Endothelial cell of umbilical vein (primary cell): ENCODE data around the gene OR8B12. TPM values are rescaled to one million over a fixed set of nuclear protein-coding genes. Genes with fewer than 3 reads are reported as not detected.

Experiments
- BruUV-seq: library from RNA; stranded (reverse); fragments of 400-500 nt; replicated peaks from 2 replicates; lab custom pipeline; 2021; lab: Mats Ljungman, UMichigan
- CTCF ChIA-PET: fragments of 300-600, 350-600 bp; sonication (Branson Sonifier 250); formaldehyde crosslinking; loops from one replicate; lab custom pipeline; 2021; ENCODE audit warnings: antibody characterized with exemption, inconsistent platforms; lab: Charles Lee
- POLR2A ChIA-PET: fragments of 300-600, 350-600 bp; sonication (Branson Sonifier 250); formaldehyde crosslinking; loops from one replicate; lab custom pipeline; 2021; ENCODE audit warnings: antibody characterized with exemption, inconsistent platforms; lab: Charles Lee
- DNase-seq: peaks from one replicate; pipeline ENCODE4 v3.0.0-alpha.2; 2011; ENCODE audit warnings: low read depth, low spot score
- FAIRE-seq: peaks from 2 replicates; lab custom pipeline; 2011; peaks lifted over from hg19 to GRCh38; lab: Jason Lieb, UNC
- H2AFZ ChIP-seq: 2 replicates; pipeline ENCODE4 v1.6.0; 2012; ENCODE audit warnings: low read depth, low read length, control low read depth, inconsistent platforms
- H3K27ac ChIP-seq: 2 replicates; pipeline ENCODE4 v1.5.1; 2011; ENCODE audit warnings: low read depth, mild to moderate bottlenecking, control low read depth, low read length, moderate library complexity; ENCODE audit not compliant: insufficient read depth
- H3K27me3 ChIP-seq, 2 experiments: 2 replicates each; pipeline versions ENCODE4 v1.6.0 to v1.6.1; 2011; ENCODE audit warnings: low read length in 2 of 2, mixed read lengths in 1 of 2; ENCODE audit not compliant: control insufficient read depth in 2 of 2, insufficient read depth in 2 of 2
- H3K36me3 ChIP-seq, 2 experiments: 2 replicates in 1 of 2; 3 replicates in 1 of 2; pipeline ENCODE4 v1.5.1; 2011; ENCODE audit warnings: low read length in 2 of 2, mild to moderate bottlenecking in 1 of 2, moderate library complexity in 1 of 2; ENCODE audit not compliant: control insufficient read depth in 2 of 2, insufficient read depth in 2 of 2; ENCODE audit errors: extremely low read depth in 1 of 2
- H3K4me1 ChIP-seq: 3 replicates; pipeline ENCODE4 v1.5.1; 2011; ENCODE audit warnings: mild to moderate bottlenecking, low read length; ENCODE audit not compliant: control insufficient read depth, insufficient read depth; ENCODE audit errors: extremely low read depth
- H3K4me2 ChIP-seq: 2 replicates; pipeline ENCODE4 v1.6.1; 2011; ENCODE audit warnings: low read length, control low read depth, mixed read lengths; ENCODE audit not compliant: insufficient read depth
- H3K4me3 ChIP-seq, 3 experiments: fragments of 200-600 bp in 1 of 3; sonication (generic), shearing (Covaris generic) in 1 of 3; replicated peaks in 1 of 3; 2 replicates each; pipeline ENCODE4 v1.5.1; 2011 to 2016; ENCODE audit warnings: control low read depth in 3 of 3, low read length in 3 of 3, mild to moderate bottlenecking in 2 of 3, inconsistent platforms in 1 of 3, low read depth in 1 of 3, moderate library complexity in 1 of 3; ENCODE audit not compliant: insufficient read depth in 1 of 3
- H3K79me2 ChIP-seq: 2 replicates; pipeline ENCODE4 v1.6.0; 2012; ENCODE audit warnings: low read length, inconsistent platforms; ENCODE audit not compliant: control insufficient read depth, insufficient read depth
- H3K9ac ChIP-seq: replicated peaks from 2 replicates; pipeline ENCODE3; 2011; ENCODE audit warnings: low read length, control low read depth; ENCODE audit not compliant: insufficient read depth; ENCODE audit errors: extremely low read depth
- H3K9me1 ChIP-seq: replicated peaks from 3 replicates; pipeline ENCODE4 v1.6.0; 2011; ENCODE audit warnings: mild to moderate bottlenecking, low read length; ENCODE audit not compliant: control insufficient read depth, insufficient read depth; ENCODE audit errors: extremely low read depth
- H3K9me3 ChIP-seq: replicated peaks from 2 replicates; pipeline ENCODE4 v1.5.1; 2012; ENCODE audit warnings: low read length, inconsistent platforms; ENCODE audit not compliant: control insufficient read depth, insufficient read depth
- H4K20me1 ChIP-seq: replicated peaks from 2 replicates; pipeline ENCODE3; 2011; ENCODE audit warnings: mild to moderate bottlenecking, low read length; ENCODE audit not compliant: control insufficient read depth, insufficient read depth; ENCODE audit errors: extremely low read depth
- EZH2 ChIP-seq: IDR thresholded peaks from 2 replicates; pipeline ENCODE4 v1.6.1; 2012; ENCODE audit warnings: borderline replicate concordance, low read depth, mild to moderate bottlenecking, moderate library complexity, low read length, inconsistent platforms; ENCODE audit not compliant: severe bottlenecking
- FOS ChIP-seq: IDR thresholded peaks from 2 replicates; pipeline ENCODE4 v1.6.1; 2011; ENCODE audit warnings: mild to moderate bottlenecking, low read length, moderate library complexity, borderline replicate concordance; ENCODE audit not compliant: insufficient read depth
- GATA2 ChIP-seq: IDR thresholded peaks from 2 replicates; pipeline ENCODE4 v1.7.0; 2011; ENCODE audit warnings: low read depth, mild to moderate bottlenecking, moderate library complexity, mixed read lengths, low read length; ENCODE audit not compliant: insufficient read length, insufficient read depth
- JUN ChIP-seq: IDR thresholded peaks from 2 replicates; pipeline ENCODE4 v1.6.1; 2011; ENCODE audit warnings: borderline replicate concordance, low read depth; ENCODE audit not compliant: insufficient read length, insufficient read depth
- MYC ChIP-seq: IDR thresholded peaks from one replicate; pipeline ENCODE4 v1.6.1; 2011; ENCODE audit warnings: mild to moderate bottlenecking, low read depth, low read length
- POLR2A ChIP-seq: IDR thresholded peaks from 2 replicates; pipeline ENCODE4 v1.6.1; 2012; ENCODE audit warnings: low read depth, mild to moderate bottlenecking, control low read depth, low read length
- POLR2AphosphoS5 ChIP-seq: IDR thresholded peaks from 2 replicates; pipeline ENCODE4 v1.6.1; 2012; ENCODE audit warnings: low read depth, mild to moderate bottlenecking, control low read depth, low read length, moderate library complexity; ENCODE audit not compliant: insufficient read depth
- dilution Hi-C: fragments of 300-500 bp; cut with MboI; formaldehyde crosslinking; loops from one replicate; pipeline ENCODE4 v1.15.0; 2019; ENCODE audit warnings: low sequenced_read_pairs; ENCODE audit not compliant: extremely low pct_ligation_motif_present
- intact Hi-C: fragments of 100-400 bp; cut with micrococcal nuclease; formaldehyde crosslinking; loops from one replicate; pipeline ENCODE4 v1.10.0; 2022
- polyA plus RNA-seq, 4 experiments: library from polyadenylated mRNA; depleted of rRNA in 3 of 4; stranded (reverse) in 3 of 4; unstranded in 1 of 4; fragments of >200 nt; gene quantifications; 2 replicates each; pipeline versions ENCODE4 v1.2.1 to v1.2.3, GENCODE V29; 2011 to 2012; ENCODE audit warnings: missing spikeins in 1 of 4
- total RNA-seq: library from RNA; stranded (reverse); gene quantifications from 2 replicates; pipeline ENCODE4 v1.2.3, GENCODE V29; 2021
- TF ChIP-seq, protein P1 (sequence below): IDR thresholded peaks from 2 replicates; pipeline ENCODE4 v1.6.1; 2011; ENCODE audit not compliant: insufficient read depth, insufficient read length
- TF ChIP-seq, protein P2 (sequence below), 2 donors: IDR thresholded peaks; 1 replicate in 1 of 2; 2 replicates in 1 of 2; pipeline ENCODE4 v1.5.1; 2011; ENCODE audit warnings: low read length in 2 of 2, mild to moderate bottlenecking in 2 of 2, moderate library complexity in 2 of 2, control low read depth in 1 of 2, inconsistent platforms in 1 of 2, low read depth in 1 of 2; ENCODE audit not compliant: insufficient read depth in 1 of 2; ENCODE audit errors: extremely low read depth in 1 of 2

Gene OR8B12
- total and polyA plus RNA-seq, 2 donors (not counting 3 experiments of a cell fraction or from before 2014, with no cell fraction given), result not detected

DNA sequence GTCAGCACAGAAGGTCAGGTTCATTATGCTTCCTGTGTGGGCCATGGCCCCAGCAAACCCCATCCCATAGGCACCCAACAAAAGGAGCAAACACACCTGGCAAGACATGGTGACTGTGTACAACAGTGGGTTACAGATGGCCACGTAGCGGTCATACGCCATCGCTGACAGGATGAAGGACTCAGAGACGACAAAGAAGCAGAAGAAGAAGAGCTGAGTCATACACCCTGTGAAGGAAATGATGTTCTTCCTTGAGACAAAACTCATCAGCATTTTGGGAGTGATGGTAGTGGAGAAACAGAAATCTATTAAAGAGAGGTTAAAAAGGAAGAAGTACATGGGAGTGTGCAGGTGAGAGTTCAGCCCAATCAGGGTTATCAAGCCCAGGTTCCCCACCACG lies 309 bp downstream of the OR8B12 start:
- H3K79me2 ChIP-seq, result no peaks in the 10 kb centered on the region
- POLR2A ChIA-PET, result no interaction called here
- no peaks in the 10 kb centered on the region for H3K27me3 ChIP-seq
- H3K27ac ChIP-seq, result no peak overlapping the region
- TF ChIP-seq GATA2 (no peak), EZH2 (no peak), MYC (no peak), JUN (no peak), POLR2A (no peak), FOS (no peak), POLR2AphosphoS5 (no peak)
- TF ChIP-seq, protein P1, sequence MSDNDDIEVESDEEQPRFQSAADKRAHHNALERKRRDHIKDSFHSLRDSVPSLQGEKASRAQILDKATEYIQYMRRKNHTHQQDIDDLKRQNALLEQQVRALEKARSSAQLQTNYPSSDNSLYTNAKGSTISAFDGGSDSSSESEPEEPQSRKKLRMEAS, result no peak
- TF ChIP-seq, protein P2, sequence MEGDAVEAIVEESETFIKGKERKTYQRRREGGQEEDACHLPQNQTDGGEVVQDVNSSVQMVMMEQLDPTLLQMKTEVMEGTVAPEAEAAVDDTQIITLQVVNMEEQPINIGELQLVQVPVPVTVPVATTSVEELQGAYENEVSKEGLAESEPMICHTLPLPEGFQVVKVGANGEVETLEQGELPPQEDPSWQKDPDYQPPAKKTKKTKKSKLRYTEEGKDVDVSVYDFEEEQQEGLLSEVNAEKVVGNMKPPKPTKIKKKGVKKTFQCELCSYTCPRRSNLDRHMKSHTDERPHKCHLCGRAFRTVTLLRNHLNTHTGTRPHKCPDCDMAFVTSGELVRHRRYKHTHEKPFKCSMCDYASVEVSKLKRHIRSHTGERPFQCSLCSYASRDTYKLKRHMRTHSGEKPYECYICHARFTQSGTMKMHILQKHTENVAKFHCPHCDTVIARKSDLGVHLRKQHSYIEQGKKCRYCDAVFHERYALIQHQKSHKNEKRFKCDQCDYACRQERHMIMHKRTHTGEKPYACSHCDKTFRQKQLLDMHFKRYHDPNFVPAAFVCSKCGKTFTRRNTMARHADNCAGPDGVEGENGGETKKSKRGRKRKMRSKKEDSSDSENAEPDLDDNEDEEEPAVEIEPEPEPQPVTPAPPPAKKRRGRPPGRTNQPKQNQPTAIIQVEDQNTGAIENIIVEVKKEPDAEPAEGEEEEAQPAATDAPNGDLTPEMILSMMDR (IDR thresholded peaks at IDR 0.05; ENCODE audit: extremely low read depth in 1 of 2, insufficient read depth in 1 of 2, low read depth in 1 of 2, low read length in 2 of 2), result no peak
- dilution Hi-C loops, result no loop called here
- H3K4me1 ChIP-seq, result no peaks in the 10 kb centered on the region
- intact Hi-C loops, result no loop called here
- H3K9ac ChIP-seq, result no peak overlapping the region
- H3K9me1 ChIP-seq, result no peaks in the 10 kb centered on the region
- no peaks in the 10 kb centered on the region for H3K9me3 ChIP-seq
- DNase-seq, result no peak
- CTCF ChIA-PET, result no interaction called here
- H2AFZ ChIP-seq, result no peak overlapping the region
- no peak for FAIRE-seq
- no peaks in the 10 kb centered on the region for H4K20me1 ChIP-seq
- H3K4me2 ChIP-seq, result no peak overlapping the region
- no peaks in the 10 kb centered on the region for H3K36me3 ChIP-seq
- no TSS peak for BruUV-seq
- no peak overlapping the region for H3K4me3 ChIP-seq
